Neural progenitor cell (in vitro differentiated cells): ENCODE results near the gene APOBEC3A.

ENCODE experiments used
- EZH2 ChIP-seq: fragments of 200-600 bp; sonication (generic); IDR thresholded peaks from 2 replicates; pipeline ENCODE4 v1.6.1; 2017; ENCODE audit warnings: antibody characterized with exemption, mild to moderate bottlenecking, moderate library complexity
- TF ChIP-seq, protein P1 (sequence below): fragments of 200-600 bp; sonication (generic); IDR thresholded peaks from 2 replicates; pipeline ENCODE4 v1.5.1; 2017; ENCODE audit warnings: antibody characterized with exemption, mild to moderate bottlenecking

DNA sequence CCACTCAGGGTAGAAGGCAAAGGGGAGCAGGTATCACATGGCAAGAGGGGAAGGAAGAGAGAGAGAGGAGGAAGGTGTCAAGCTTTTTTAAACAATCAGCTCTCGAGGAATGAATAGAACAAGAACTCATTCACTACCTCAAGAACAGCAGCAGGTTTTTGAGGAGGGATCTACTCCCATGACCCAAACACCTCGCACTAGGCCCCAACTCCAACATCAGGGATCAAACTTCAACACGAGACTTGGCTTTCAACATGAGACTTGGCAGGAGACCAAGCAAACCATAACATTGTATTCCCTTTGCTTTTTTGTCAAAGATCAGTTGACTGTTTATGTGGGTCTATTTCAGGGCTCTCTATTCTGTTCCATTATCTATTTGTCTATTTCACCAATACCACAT lies 26.9 kb upstream of the APOBEC3A start:
- TF ChIP-seq, protein P1, sequence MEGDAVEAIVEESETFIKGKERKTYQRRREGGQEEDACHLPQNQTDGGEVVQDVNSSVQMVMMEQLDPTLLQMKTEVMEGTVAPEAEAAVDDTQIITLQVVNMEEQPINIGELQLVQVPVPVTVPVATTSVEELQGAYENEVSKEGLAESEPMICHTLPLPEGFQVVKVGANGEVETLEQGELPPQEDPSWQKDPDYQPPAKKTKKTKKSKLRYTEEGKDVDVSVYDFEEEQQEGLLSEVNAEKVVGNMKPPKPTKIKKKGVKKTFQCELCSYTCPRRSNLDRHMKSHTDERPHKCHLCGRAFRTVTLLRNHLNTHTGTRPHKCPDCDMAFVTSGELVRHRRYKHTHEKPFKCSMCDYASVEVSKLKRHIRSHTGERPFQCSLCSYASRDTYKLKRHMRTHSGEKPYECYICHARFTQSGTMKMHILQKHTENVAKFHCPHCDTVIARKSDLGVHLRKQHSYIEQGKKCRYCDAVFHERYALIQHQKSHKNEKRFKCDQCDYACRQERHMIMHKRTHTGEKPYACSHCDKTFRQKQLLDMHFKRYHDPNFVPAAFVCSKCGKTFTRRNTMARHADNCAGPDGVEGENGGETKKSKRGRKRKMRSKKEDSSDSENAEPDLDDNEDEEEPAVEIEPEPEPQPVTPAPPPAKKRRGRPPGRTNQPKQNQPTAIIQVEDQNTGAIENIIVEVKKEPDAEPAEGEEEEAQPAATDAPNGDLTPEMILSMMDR = no peak
- no peak for TF ChIP-seq EZH2
